GM23338 (cell line): ENCODE data around the gene GOLGA6B. TPM values are rescaled to one million over a fixed set of nuclear protein-coding genes. Genes with fewer than 3 reads are reported as not detected.
"Not testable (repeated sequence)": the region's sequence is repeated elsewhere in the genome, so short reads cannot be mapped to it uniquely, and the experiment has no call there.

Experiments
- ATAC-seq: fragments of 200-7000 bp; cut with Tn5 transposase; 3 replicates; pipeline ENCODE4 v1.9.1; 2020
- DNase-seq: peaks from one replicate; pipeline ENCODE4 v3.0.0-alpha.2; 2015; ENCODE audit warnings: low spot score
- H2AFZ ChIP-seq: fragments of 200-600 bp; sonication (generic); 2 replicates; pipeline ENCODE4 v1.8.0; 2016; ENCODE audit warnings: antibody characterized with exemption, mild to moderate bottlenecking, moderate library complexity
- H3F3A ChIP-seq: fragments of 200-600 bp; sonication (generic); replicated peaks from 2 replicates; pipeline ENCODE4 v1.8.0; 2017; ENCODE audit warnings: antibody characterized with exemption, mixed run types, low read depth
- H3K27ac ChIP-seq: fragments of 200-600 bp; sonication (generic); 2 replicates; pipeline ENCODE4 v1.6.1; 2016; ENCODE audit warnings: low read depth
- H3K27me3 ChIP-seq: fragments of 200-600 bp; sonication (generic); 2 replicates; pipeline ENCODE4 v1.8.0; 2016; ENCODE audit warnings: mild to moderate bottlenecking, mixed run types, moderate library complexity; ENCODE audit not compliant: insufficient read depth
- H3K36me3 ChIP-seq: fragments of 200-600 bp; sonication (generic); 2 replicates; pipeline ENCODE4 v1.8.0; 2016; ENCODE audit warnings: mild to moderate bottlenecking; ENCODE audit not compliant: insufficient read depth
- H3K4me1 ChIP-seq: fragments of 200-600 bp; sonication (generic); 2 replicates; pipeline ENCODE4 v1.8.0; 2016; ENCODE audit warnings: mild to moderate bottlenecking, moderate library complexity; ENCODE audit not compliant: insufficient read depth
- H3K4me2 ChIP-seq: fragments of 200-600 bp; sonication (generic); 2 replicates; pipeline ENCODE4 v1.7.1; 2017; ENCODE audit warnings: mixed run types
- H3K4me3 ChIP-seq: fragments of 200-600 bp; sonication (generic); 2 replicates; pipeline ENCODE4 v1.6.1; 2016; ENCODE audit warnings: mixed run types
- H3K79me2 ChIP-seq: fragments of 200-600 bp; sonication (generic); replicated peaks from 2 replicates; pipeline ENCODE4 v1.8.0; 2017; ENCODE audit warnings: mild to moderate bottlenecking; ENCODE audit not compliant: insufficient read depth
- H3K9me2 ChIP-seq: fragments of 200-600 bp; sonication (generic); 2 replicates; pipeline ENCODE4 v1.8.0; 2017; ENCODE audit not compliant: insufficient read depth
- H4K20me1 ChIP-seq: fragments of 200-600 bp; sonication (generic); replicated peaks from 2 replicates; pipeline ENCODE4 v1.8.0; 2017; ENCODE audit warnings: mild to moderate bottlenecking; ENCODE audit not compliant: insufficient read depth
- H3K27ac Mint-ChIP-seq: 2 replicates; pipeline ENCODE4 v1.8.0; 2020; ENCODE audit warnings: inconsistent platforms, mild to moderate bottlenecking, moderate library complexity, mixed read lengths
- H3K27me3 Mint-ChIP-seq: 3 replicates; pipeline ENCODE4 v1.8.0; 2022; ENCODE audit warnings: low read depth, mild to moderate bottlenecking, moderate library complexity, mixed read lengths, inconsistent platforms; ENCODE audit not compliant: insufficient read depth, poor library complexity
- H3K36me3 Mint-ChIP-seq: 3 replicates; pipeline ENCODE4 v1.8.0; 2021; ENCODE audit warnings: low read depth, mild to moderate bottlenecking, inconsistent platforms, moderate library complexity, mixed read lengths
- H3K4me1 Mint-ChIP-seq: 3 replicates; pipeline ENCODE4 v1.8.0; 2020; ENCODE audit warnings: mild to moderate bottlenecking, inconsistent platforms, mixed read lengths
- H3K4me3 Mint-ChIP-seq: 3 replicates; pipeline ENCODE4 v1.8.0; 2021; ENCODE audit warnings: moderate library complexity, mild to moderate bottlenecking, inconsistent platforms, mixed read lengths
- H3K9me3 Mint-ChIP-seq: 3 replicates; pipeline ENCODE4 v1.8.0; 2020; ENCODE audit warnings: moderate library complexity, mild to moderate bottlenecking, inconsistent platforms, mixed read lengths
- CREB1 ChIP-seq: fragments of 250-450 bp; sonication (Bioruptor Pico); IDR thresholded peaks from 2 replicates; pipeline ENCODE4 v1.5.0; 2020; ENCODE audit warnings: low read depth, mild to moderate bottlenecking, moderate library complexity
- EZH2 ChIP-seq: fragments of 200-600 bp; sonication (generic); IDR thresholded peaks from one replicate; pipeline ENCODE4 v1.8.0; 2017; ENCODE audit warnings: antibody characterized with exemption, mild to moderate bottlenecking, low read depth; ENCODE audit not compliant: unreplicated experiment
- EZH2phosphoT487 ChIP-seq: fragments of 200-600 bp; sonication (generic); IDR thresholded peaks from one replicate; pipeline ENCODE4 v1.8.1; 2018; ENCODE audit warnings: antibody characterized with exemption; ENCODE audit not compliant: unreplicated experiment
- JUNB ChIP-seq: IDR thresholded peaks from one replicate; pipeline ENCODE4 v1.6.1; 2016; ENCODE audit warnings: antibody characterized with exemption; ENCODE audit not compliant: unreplicated experiment
- NANOG ChIP-seq: IDR thresholded peaks from 2 replicates; pipeline ENCODE4 v1.6.1; 2016; ENCODE audit warnings: antibody characterized with exemption, borderline replicate concordance
- POLR2AphosphoS5 ChIP-seq: IDR thresholded peaks from 2 replicates; pipeline ENCODE4 v1.6.1; 2016; ENCODE audit warnings: antibody characterized with exemption, low read depth
- STAT1 ChIP-seq: IDR thresholded peaks from one replicate; pipeline ENCODE4 v1.6.1; 2016; ENCODE audit warnings: antibody characterized with exemption; ENCODE audit not compliant: unreplicated experiment
- ZNF331 ChIP-seq: fragments of 250-450 bp; sonication (Bioruptor Pico); IDR thresholded peaks from 2 replicates; pipeline ENCODE4 v1.5.0; 2020; ENCODE audit warnings: low read depth, mild to moderate bottlenecking, moderate library complexity
- polyA plus RNA-seq: library from polyadenylated mRNA; unstranded; fragments of >200 nt; fragmentation: Nextera tagmentation; extraction: Ambion mirVana; gene quantifications from 2 replicates; pipeline ENCODE4 v1.2.1, GENCODE V29; 2016
- total RNA-seq: library from RNA; depleted of rRNA; stranded (reverse); fragments of >200 nt; shearing (Covaris generic); gene quantifications from 2 replicates; pipeline ENCODE4 v1.2.3, GENCODE V29; 2014
- TF ChIP-seq, protein P1 (sequence below), 2 experiments: fragments of 200-600 bp in 1 of 2; sonication (generic) in 1 of 2; conservative IDR thresholded peaks; 2 replicates each; pipeline versions ENCODE4 v1.5.1 to v1.6.1; 2016 to 2017; ENCODE audit warnings: antibody characterized with exemption in 2 of 2, low read depth in 2 of 2, mild to moderate bottlenecking in 2 of 2, moderate library complexity in 1 of 2
- TF ChIP-seq, protein P2 (sequence below): fragments of 250-450 bp; sonication (Bioruptor Pico); IDR thresholded peaks from 2 replicates; pipeline ENCODE4 v1.5.0; 2020; ENCODE audit warnings: mild to moderate bottlenecking, moderate library complexity

Gene GOLGA6B
- total and polyA plus RNA-seq, 2 experiments from 2014 or later: 0.65 TPM; not detected in 1

GRCh38 chr15:72604794-72605193, 49.7 kb upstream of the GOLGA6B start (continued):
- TF ChIP-seq, protein P1, sequence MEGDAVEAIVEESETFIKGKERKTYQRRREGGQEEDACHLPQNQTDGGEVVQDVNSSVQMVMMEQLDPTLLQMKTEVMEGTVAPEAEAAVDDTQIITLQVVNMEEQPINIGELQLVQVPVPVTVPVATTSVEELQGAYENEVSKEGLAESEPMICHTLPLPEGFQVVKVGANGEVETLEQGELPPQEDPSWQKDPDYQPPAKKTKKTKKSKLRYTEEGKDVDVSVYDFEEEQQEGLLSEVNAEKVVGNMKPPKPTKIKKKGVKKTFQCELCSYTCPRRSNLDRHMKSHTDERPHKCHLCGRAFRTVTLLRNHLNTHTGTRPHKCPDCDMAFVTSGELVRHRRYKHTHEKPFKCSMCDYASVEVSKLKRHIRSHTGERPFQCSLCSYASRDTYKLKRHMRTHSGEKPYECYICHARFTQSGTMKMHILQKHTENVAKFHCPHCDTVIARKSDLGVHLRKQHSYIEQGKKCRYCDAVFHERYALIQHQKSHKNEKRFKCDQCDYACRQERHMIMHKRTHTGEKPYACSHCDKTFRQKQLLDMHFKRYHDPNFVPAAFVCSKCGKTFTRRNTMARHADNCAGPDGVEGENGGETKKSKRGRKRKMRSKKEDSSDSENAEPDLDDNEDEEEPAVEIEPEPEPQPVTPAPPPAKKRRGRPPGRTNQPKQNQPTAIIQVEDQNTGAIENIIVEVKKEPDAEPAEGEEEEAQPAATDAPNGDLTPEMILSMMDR (conservative IDR thresholded peaks at IDR 0.05; ENCODE audit: low read depth in 2 of 2): no peak
- no peak for TF ChIP-seq CREB1 (CRISPR knock-in tag)
- no peak for TF ChIP-seq NANOG

DNA sequence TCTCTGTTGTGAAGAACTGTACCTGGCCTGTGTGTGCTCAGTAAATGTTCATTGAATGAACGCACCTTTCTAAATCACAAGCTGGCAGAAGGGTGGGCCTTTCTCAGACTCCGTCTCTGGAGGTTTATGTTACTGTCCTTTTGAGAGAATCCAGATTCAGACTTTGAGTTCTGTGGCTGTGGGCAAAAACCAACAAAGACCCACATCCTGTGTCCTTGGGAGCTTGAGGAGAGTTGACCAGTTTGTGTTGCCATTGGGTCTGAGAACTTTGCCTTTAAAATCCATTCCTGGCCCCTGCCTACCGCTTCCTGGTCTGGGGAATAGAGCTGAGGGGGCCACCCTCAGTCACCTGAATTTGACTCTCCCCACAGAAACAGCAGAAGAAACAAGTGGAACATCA, 46.4 kb upstream of the GOLGA6B start:
- H3K27me3 ChIP-seq, H2AFZ ChIP-seq, H3K9me3 Mint-ChIP-seq, H3K9me2 ChIP-seq, H3K27ac ChIP-seq, H3F3A ChIP-seq, ATAC-seq, H3K36me3 Mint-ChIP-seq, DNase-seq, H3K79me2 ChIP-seq, H3K4me1 ChIP-seq, H3K4me2 ChIP-seq, H4K20me1 ChIP-seq, H3K36me3 ChIP-seq, H3K4me3 ChIP-seq, H3K4me3 Mint-ChIP-seq: not testable (repeated sequence)
- Mint-ChIP-seq H3K27me3 (peaks cover 16% of the 10 kb centered on the region), H3K4me1 (peaks cover 24% of the 10 kb centered on the region), H3K27ac (peak overlapping the region; percentile 28; the same call in 1 of the 2 replicates)

GRCh38 chr15:72609862-72610261, 44.6 kb upstream of the GOLGA6B start:
- Histone ChIP-seq H2AFZ (no peak overlapping the region), H3F3A (no peaks in the 10 kb centered on the region), H3K4me2 (no peak overlapping the region), H3K36me3 (no peaks in the 10 kb centered on the region), H3K79me2 (no peaks in the 10 kb centered on the region), H3K27ac (no peak overlapping the region), H3K9me2 (no peaks in the 10 kb centered on the region), H3K4me1 (peaks cover under 1% of the 10 kb centered on the region; the same call in 1 of the 2 replicates), H3K27me3 (no peaks in the 10 kb centered on the region), H4K20me1 (no peaks in the 10 kb centered on the region), H3K4me3 (no peak overlapping the region)
- ATAC-seq: no peak
- no peak overlapping the region for H3K4me3 Mint-ChIP-seq
- H3K36me3 Mint-ChIP-seq: no peaks in the 10 kb centered on the region
- H3K27ac Mint-ChIP-seq: no peak overlapping the region
- no peaks in the 10 kb centered on the region for H3K9me3 Mint-ChIP-seq
- peaks cover 14% of the 10 kb centered on the region for H3K4me1 Mint-ChIP-seq
- DNase-seq: no peak
- peaks cover 7% of the 10 kb centered on the region for H3K27me3 Mint-ChIP-seq
- TF ChIP-seq NANOG: no peak
- no peak for TF ChIP-seq JUNB
- TF ChIP-seq EZH2phosphoT487: no peak
- TF ChIP-seq, protein P2, sequence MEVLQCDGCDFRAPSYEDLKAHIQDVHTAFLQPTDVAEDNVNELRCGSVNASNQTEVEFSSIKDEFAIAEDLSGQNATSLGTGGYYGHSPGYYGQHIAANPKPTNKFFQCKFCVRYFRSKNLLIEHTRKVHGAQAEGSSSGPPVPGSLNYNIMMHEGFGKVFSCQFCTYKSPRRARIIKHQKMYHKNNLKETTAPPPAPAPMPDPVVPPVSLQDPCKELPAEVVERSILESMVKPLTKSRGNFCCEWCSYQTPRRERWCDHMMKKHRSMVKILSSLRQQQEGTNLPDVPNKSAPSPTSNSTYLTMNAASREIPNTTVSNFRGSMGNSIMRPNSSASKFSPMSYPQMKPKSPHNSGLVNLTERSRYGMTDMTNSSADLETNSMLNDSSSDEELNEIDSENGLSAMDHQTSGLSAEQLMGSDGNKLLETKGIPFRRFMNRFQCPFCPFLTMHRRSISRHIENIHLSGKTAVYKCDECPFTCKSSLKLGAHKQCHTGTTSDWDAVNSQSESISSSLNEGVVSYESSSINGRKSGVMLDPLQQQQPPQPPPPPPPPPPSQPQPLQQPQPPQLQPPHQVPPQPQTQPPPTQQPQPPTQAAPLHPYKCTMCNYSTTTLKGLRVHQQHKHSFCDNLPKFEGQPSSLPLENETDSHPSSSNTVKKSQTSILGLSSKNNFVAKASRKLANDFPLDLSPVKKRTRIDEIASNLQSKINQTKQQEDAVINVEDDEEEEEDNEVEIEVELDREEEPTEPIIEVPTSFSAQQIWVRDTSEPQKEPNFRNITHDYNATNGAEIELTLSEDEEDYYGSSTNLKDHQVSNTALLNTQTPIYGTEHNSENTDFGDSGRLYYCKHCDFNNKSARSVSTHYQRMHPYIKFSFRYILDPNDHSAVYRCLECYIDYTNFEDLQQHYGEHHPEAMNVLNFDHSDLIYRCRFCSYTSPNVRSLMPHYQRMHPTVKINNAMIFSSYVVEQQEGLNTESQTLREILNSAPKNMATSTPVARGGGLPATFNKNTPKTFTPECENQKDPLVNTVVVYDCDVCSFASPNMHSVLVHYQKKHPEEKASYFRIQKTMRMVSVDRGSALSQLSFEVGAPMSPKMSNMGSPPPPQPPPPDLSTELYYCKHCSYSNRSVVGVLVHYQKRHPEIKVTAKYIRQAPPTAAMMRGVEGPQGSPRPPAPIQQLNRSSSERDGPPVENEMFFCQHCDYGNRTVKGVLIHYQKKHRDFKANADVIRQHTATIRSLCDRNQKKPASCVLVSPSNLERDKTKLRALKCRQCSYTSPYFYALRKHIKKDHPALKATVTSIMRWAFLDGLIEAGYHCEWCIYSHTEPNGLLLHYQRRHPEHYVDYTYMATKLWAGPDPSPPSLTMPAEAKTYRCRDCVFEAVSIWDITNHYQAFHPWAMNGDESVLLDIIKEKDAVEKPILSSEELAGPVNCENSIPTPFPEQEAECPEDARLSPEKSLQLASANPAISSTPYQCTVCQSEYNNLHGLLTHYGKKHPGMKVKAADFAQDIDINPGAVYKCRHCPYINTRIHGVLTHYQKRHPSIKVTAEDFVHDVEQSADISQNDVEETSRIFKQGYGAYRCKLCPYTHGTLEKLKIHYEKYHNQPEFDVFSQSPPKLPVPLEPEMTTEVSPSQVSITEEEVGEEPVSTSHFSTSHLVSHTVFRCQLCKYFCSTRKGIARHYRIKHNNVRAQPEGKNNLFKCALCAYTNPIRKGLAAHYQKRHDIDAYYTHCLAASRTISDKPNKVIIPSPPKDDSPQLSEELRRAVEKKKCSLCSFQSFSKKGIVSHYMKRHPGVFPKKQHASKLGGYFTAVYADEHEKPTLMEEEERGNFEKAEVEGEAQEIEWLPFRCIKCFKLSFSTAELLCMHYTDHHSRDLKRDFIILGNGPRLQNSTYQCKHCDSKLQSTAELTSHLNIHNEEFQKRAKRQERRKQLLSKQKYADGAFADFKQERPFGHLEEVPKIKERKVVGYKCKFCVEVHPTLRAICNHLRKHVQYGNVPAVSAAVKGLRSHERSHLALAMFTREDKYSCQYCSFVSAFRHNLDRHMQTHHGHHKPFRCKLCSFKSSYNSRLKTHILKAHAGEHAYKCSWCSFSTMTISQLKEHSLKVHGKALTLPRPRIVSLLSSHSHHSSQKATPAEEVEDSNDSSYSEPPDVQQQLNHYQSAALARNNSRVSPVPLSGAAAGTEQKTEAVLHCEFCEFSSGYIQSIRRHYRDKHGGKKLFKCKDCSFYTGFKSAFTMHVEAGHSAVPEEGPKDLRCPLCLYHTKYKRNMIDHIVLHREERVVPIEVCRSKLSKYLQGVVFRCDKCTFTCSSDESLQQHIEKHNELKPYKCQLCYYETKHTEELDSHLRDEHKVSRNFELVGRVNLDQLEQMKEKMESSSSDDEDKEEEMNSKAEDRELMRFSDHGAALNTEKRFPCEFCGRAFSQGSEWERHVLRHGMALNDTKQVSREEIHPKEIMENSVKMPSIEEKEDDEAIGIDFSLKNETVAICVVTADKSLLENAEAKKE (CRISPR knock-in tag): no peak
- no peak for TF ChIP-seq ZNF331 (CRISPR knock-in tag)
- no peak for TF ChIP-seq STAT1
- no peak for TF ChIP-seq POLR2AphosphoS5
- TF ChIP-seq EZH2: no peak
- TF ChIP-seq, protein P1 (conservative IDR thresholded peaks at IDR 0.05; ENCODE audit: low read depth in 2 of 2): no peak
- TF ChIP-seq CREB1 (CRISPR knock-in tag): no peak
